Endothelial cell of umbilical vein (primary cell): ENCODE data around the gene XPNPEP2. TPM values are rescaled to one million over a fixed set of nuclear protein-coding genes. Genes with fewer than 3 reads are reported as not detected.

Experiments used
- BruUV-seq: library from RNA; stranded (reverse); fragments of 400-500 nt; replicated peaks from 2 replicates; lab custom pipeline; 2021; lab: Mats Ljungman, UMichigan
- CTCF ChIA-PET: fragments of 300-600, 350-600 bp; sonication (Branson Sonifier 250); formaldehyde crosslinking; loops from one replicate; lab custom pipeline; 2021; ENCODE audit warnings: antibody characterized with exemption, inconsistent platforms; lab: Charles Lee
- POLR2A ChIA-PET: fragments of 300-600, 350-600 bp; sonication (Branson Sonifier 250); formaldehyde crosslinking; loops from one replicate; lab custom pipeline; 2021; ENCODE audit warnings: antibody characterized with exemption, inconsistent platforms; lab: Charles Lee
- DNase-seq: peaks from one replicate; pipeline ENCODE4 v3.0.0-alpha.2; 2011; ENCODE audit warnings: low read depth, low spot score
- FAIRE-seq: peaks from 2 replicates; lab custom pipeline; 2011; peaks lifted over from hg19 to GRCh38; lab: Jason Lieb, UNC
- H2AFZ ChIP-seq: 2 replicates; pipeline ENCODE4 v1.6.0; 2012; ENCODE audit warnings: low read depth, low read length, control low read depth, inconsistent platforms
- H3K27ac ChIP-seq: 2 replicates; pipeline ENCODE4 v1.5.1; 2011; ENCODE audit warnings: low read depth, mild to moderate bottlenecking, control low read depth, low read length, moderate library complexity; ENCODE audit not compliant: insufficient read depth
- H3K27me3 ChIP-seq, 2 experiments: 2 replicates each; pipeline versions ENCODE4 v1.6.0 to v1.6.1; 2011; ENCODE audit warnings: low read length in 2 of 2, mixed read lengths in 1 of 2; ENCODE audit not compliant: control insufficient read depth in 2 of 2, insufficient read depth in 2 of 2
- H3K36me3 ChIP-seq, 2 experiments: 2 replicates in 1 of 2; 3 replicates in 1 of 2; pipeline ENCODE4 v1.5.1; 2011; ENCODE audit warnings: low read length in 2 of 2, mild to moderate bottlenecking in 1 of 2, moderate library complexity in 1 of 2; ENCODE audit not compliant: control insufficient read depth in 2 of 2, insufficient read depth in 2 of 2; ENCODE audit errors: extremely low read depth in 1 of 2
- H3K4me1 ChIP-seq: 3 replicates; pipeline ENCODE4 v1.5.1; 2011; ENCODE audit warnings: mild to moderate bottlenecking, low read length; ENCODE audit not compliant: control insufficient read depth, insufficient read depth; ENCODE audit errors: extremely low read depth
- H3K4me2 ChIP-seq: 2 replicates; pipeline ENCODE4 v1.6.1; 2011; ENCODE audit warnings: low read length, control low read depth, mixed read lengths; ENCODE audit not compliant: insufficient read depth
- H3K4me3 ChIP-seq, 3 experiments: fragments of 200-600 bp in 1 of 3; sonication (generic), shearing (Covaris generic) in 1 of 3; replicated peaks in 1 of 3; 2 replicates each; pipeline ENCODE4 v1.5.1; 2011 to 2016; ENCODE audit warnings: control low read depth in 3 of 3, low read length in 3 of 3, mild to moderate bottlenecking in 2 of 3, inconsistent platforms in 1 of 3, low read depth in 1 of 3, moderate library complexity in 1 of 3; ENCODE audit not compliant: insufficient read depth in 1 of 3
- H3K79me2 ChIP-seq: 2 replicates; pipeline ENCODE4 v1.6.0; 2012; ENCODE audit warnings: low read length, inconsistent platforms; ENCODE audit not compliant: control insufficient read depth, insufficient read depth
- H3K9ac ChIP-seq: replicated peaks from 2 replicates; pipeline ENCODE3; 2011; ENCODE audit warnings: low read length, control low read depth; ENCODE audit not compliant: insufficient read depth; ENCODE audit errors: extremely low read depth
- H3K9me1 ChIP-seq: replicated peaks from 3 replicates; pipeline ENCODE4 v1.6.0; 2011; ENCODE audit warnings: mild to moderate bottlenecking, low read length; ENCODE audit not compliant: control insufficient read depth, insufficient read depth; ENCODE audit errors: extremely low read depth
- H3K9me3 ChIP-seq: replicated peaks from 2 replicates; pipeline ENCODE4 v1.5.1; 2012; ENCODE audit warnings: low read length, inconsistent platforms; ENCODE audit not compliant: control insufficient read depth, insufficient read depth
- H4K20me1 ChIP-seq: replicated peaks from 2 replicates; pipeline ENCODE3; 2011; ENCODE audit warnings: mild to moderate bottlenecking, low read length; ENCODE audit not compliant: control insufficient read depth, insufficient read depth; ENCODE audit errors: extremely low read depth
- CTCF ChIP-seq, 2 donors: IDR thresholded peaks; 1 replicate in 1 of 2; 2 replicates in 1 of 2; pipeline ENCODE4 v1.5.1; 2011; ENCODE audit warnings: low read length in 2 of 2, mild to moderate bottlenecking in 2 of 2, moderate library complexity in 2 of 2, control low read depth in 1 of 2, inconsistent platforms in 1 of 2, low read depth in 1 of 2; ENCODE audit not compliant: insufficient read depth in 1 of 2; ENCODE audit errors: extremely low read depth in 1 of 2
- EZH2 ChIP-seq: IDR thresholded peaks from 2 replicates; pipeline ENCODE4 v1.6.1; 2012; ENCODE audit warnings: borderline replicate concordance, low read depth, mild to moderate bottlenecking, moderate library complexity, low read length, inconsistent platforms; ENCODE audit not compliant: severe bottlenecking
- FOS ChIP-seq: IDR thresholded peaks from 2 replicates; pipeline ENCODE4 v1.6.1; 2011; ENCODE audit warnings: mild to moderate bottlenecking, low read length, moderate library complexity, borderline replicate concordance; ENCODE audit not compliant: insufficient read depth
- GATA2 ChIP-seq: IDR thresholded peaks from 2 replicates; pipeline ENCODE4 v1.7.0; 2011; ENCODE audit warnings: low read depth, mild to moderate bottlenecking, moderate library complexity, mixed read lengths, low read length; ENCODE audit not compliant: insufficient read length, insufficient read depth
- JUN ChIP-seq: IDR thresholded peaks from 2 replicates; pipeline ENCODE4 v1.6.1; 2011; ENCODE audit warnings: borderline replicate concordance, low read depth; ENCODE audit not compliant: insufficient read length, insufficient read depth
- MAX ChIP-seq: IDR thresholded peaks from 2 replicates; pipeline ENCODE4 v1.6.1; 2011; ENCODE audit not compliant: insufficient read depth, insufficient read length
- MYC ChIP-seq: IDR thresholded peaks from one replicate; pipeline ENCODE4 v1.6.1; 2011; ENCODE audit warnings: mild to moderate bottlenecking, low read depth, low read length
- POLR2A ChIP-seq: IDR thresholded peaks from 2 replicates; pipeline ENCODE4 v1.6.1; 2012; ENCODE audit warnings: low read depth, mild to moderate bottlenecking, control low read depth, low read length
- POLR2AphosphoS5 ChIP-seq: IDR thresholded peaks from 2 replicates; pipeline ENCODE4 v1.6.1; 2012; ENCODE audit warnings: low read depth, mild to moderate bottlenecking, control low read depth, low read length, moderate library complexity; ENCODE audit not compliant: insufficient read depth
- dilution Hi-C: fragments of 300-500 bp; cut with MboI; formaldehyde crosslinking; loops from one replicate; pipeline ENCODE4 v1.15.0; 2019; ENCODE audit warnings: low sequenced_read_pairs; ENCODE audit not compliant: extremely low pct_ligation_motif_present
- intact Hi-C: fragments of 100-400 bp; cut with micrococcal nuclease; formaldehyde crosslinking; loops from one replicate; pipeline ENCODE4 v1.10.0; 2022
- polyA plus RNA-seq, 4 experiments: library from polyadenylated mRNA; depleted of rRNA in 3 of 4; stranded (reverse) in 3 of 4; unstranded in 1 of 4; fragments of >200 nt; gene quantifications; 2 replicates each; pipeline versions ENCODE4 v1.2.1 to v1.2.3, GENCODE V29; 2011 to 2012; ENCODE audit warnings: missing spikeins in 1 of 4
- total RNA-seq: library from RNA; stranded (reverse); gene quantifications from 2 replicates; pipeline ENCODE4 v1.2.3, GENCODE V29; 2021

XPNPEP2 gene
- total and polyA plus RNA-seq, 2 donors (not counting 3 experiments of a cell fraction or from before 2014, with no cell fraction given): 0.04 TPM; not detected in 1

GRCh38 chrX:129769467-129770154 lies 30.8 kb downstream of the XPNPEP2 start:
- no peak for FAIRE-seq
- Histone ChIP-seq H3K4me3 (no peak overlapping the region), H3K27me3 (no peaks in the 10 kb centered on the region), H3K9me1 (no peaks in the 10 kb centered on the region), H2AFZ (no peak overlapping the region), H3K4me1 (no peaks in the 10 kb centered on the region), H3K36me3 (no peaks in the 10 kb centered on the region), H4K20me1 (no peaks in the 10 kb centered on the region), H3K4me2 (no peak overlapping the region), H3K79me2 (no peaks in the 10 kb centered on the region), H3K9ac (no peak overlapping the region), H3K9me3 (no peaks in the 10 kb centered on the region), H3K27ac (no peak overlapping the region)
- intact Hi-C loops (no loop called here), dilution Hi-C loops (no loop called here)
- ChIA-PET POLR2A (no interaction called here), CTCF (no interaction called here)
- no TSS peak for BruUV-seq
- TF ChIP-seq JUN (no peak), CTCF (IDR thresholded peaks at IDR 0.05; ENCODE audit: extremely low read depth in 1 of 2, insufficient read depth in 1 of 2, low read depth in 1 of 2, low read length in 2 of 2) (no peak), EZH2 (no peak), POLR2AphosphoS5 (no peak), MYC (no peak), MAX (no peak), POLR2A (no peak), FOS (no peak), GATA2 (no peak)
- no peak for DNase-seq
